HepG2 (cell line): Measurements from ENCODE around the gene SMARCA5. TPM values are rescaled to one million over a fixed set of nuclear protein-coding genes. Genes with fewer than 3 reads are reported as not detected.

Experiments
- CEBPB ChIP-seq: IDR thresholded peaks from 2 replicates; pipeline ENCODE4 v1.6.1; 2011; ENCODE audit warnings: low read depth, low read length, improper control_type of control experiment, borderline replicate concordance
- CERS6 ChIP-seq: sonication (generic); formaldehyde crosslinking; IDR thresholded peaks from 2 replicates; pipeline ENCODE4 v1.5.0; 2020; ENCODE audit warnings: missing genetic modification reagents
- CREM ChIP-seq, 2 experiments: sonication (generic) in 1 of 2; formaldehyde crosslinking in 1 of 2; IDR thresholded peaks; 2 replicates each; pipeline versions ENCODE4 v1.4.0 to v1.6.1; 2016 to 2020; ENCODE audit warnings: antibody characterized with exemption in 1 of 2, mild to moderate bottlenecking in 1 of 2, missing genetic modification reagents in 1 of 2
- ELK4 ChIP-seq: sonication (generic); formaldehyde crosslinking; IDR thresholded peaks from 2 replicates; pipeline ENCODE4 v1.9.0; 2021; ENCODE audit warnings: missing genetic modification reagents, borderline replicate concordance
- GABPB1 ChIP-seq: IDR thresholded peaks from 2 replicates; pipeline ENCODE4 v1.6.1; 2016; ENCODE audit warnings: mild to moderate bottlenecking, missing genetic modification reagents, moderate library complexity, missing compliant biosample characterization
- GFI1 ChIP-seq: sonication (generic); formaldehyde crosslinking; IDR thresholded peaks from 2 replicates; pipeline ENCODE4 v1.5.0; 2020; ENCODE audit warnings: missing genetic modification reagents, mild to moderate bottlenecking, borderline replicate concordance
- KLF13 ChIP-seq: sonication (generic); formaldehyde crosslinking; IDR thresholded peaks from 2 replicates; pipeline ENCODE4 v1.4.0; 2020; ENCODE audit warnings: mild to moderate bottlenecking, missing genetic modification reagents
- NR2F2 ChIP-seq: IDR thresholded peaks from 2 replicates; pipeline ENCODE4 v1.6.1; 2012; ENCODE audit warnings: low read depth, inconsistent platforms, borderline replicate concordance
- SIN3B ChIP-seq: fragments of 150-350 bp; IDR thresholded peaks from 2 replicates; pipeline ENCODE4 v1.6.1; 2014; ENCODE audit warnings: low read length
- SIX4 ChIP-seq: sonication (generic); formaldehyde crosslinking; IDR thresholded peaks from 2 replicates; pipeline ENCODE4 v1.4.0; 2020; ENCODE audit warnings: missing genetic modification reagents
- SMC3 ChIP-seq: IDR thresholded peaks from 2 replicates; pipeline ENCODE4 v1.6.1; 2011; ENCODE audit warnings: low read length, improper control_type of control experiment
- TGIF2 ChIP-seq: IDR thresholded peaks from 2 replicates; pipeline ENCODE4 v1.6.1; 2016; ENCODE audit warnings: control low read depth, missing compliant biosample characterization
- TP53 ChIP-seq: sonication (generic); formaldehyde crosslinking; conservative IDR thresholded peaks from 2 replicates; pipeline ENCODE4 v1.4.0; 2020; ENCODE audit warnings: missing genetic modification reagents
- ZBTB44 ChIP-seq: sonication (generic); formaldehyde crosslinking; IDR thresholded peaks from 2 replicates; pipeline ENCODE4 v1.4.0; 2020; ENCODE audit warnings: missing genetic modification reagents
- ZGPAT ChIP-seq: IDR thresholded peaks from 2 replicates; pipeline ENCODE4 v1.6.1; 2016; ENCODE audit warnings: mild to moderate bottlenecking
- ZNF460 ChIP-seq: sonication (generic); formaldehyde crosslinking; IDR thresholded peaks from 2 replicates; pipeline ENCODE4 v1.5.1; 2020; ENCODE audit warnings: missing genetic modification reagents, mild to moderate bottlenecking, borderline replicate concordance
- ZNF510 ChIP-seq: sonication (generic); formaldehyde crosslinking; IDR thresholded peaks from 2 replicates; pipeline ENCODE4 v1.4.0; 2020; ENCODE audit warnings: low read depth, mild to moderate bottlenecking, missing genetic modification reagents
- ZNF549 ChIP-seq: sonication (generic); formaldehyde crosslinking; IDR thresholded peaks from 2 replicates; pipeline ENCODE4 v1.5.0; 2020; ENCODE audit warnings: missing genetic modification reagents
- ZNF772 ChIP-seq: sonication (generic); formaldehyde crosslinking; IDR thresholded peaks from 2 replicates; pipeline ENCODE4 v1.5.0; 2020; ENCODE audit warnings: mild to moderate bottlenecking, missing genetic modification reagents
- ZNF878 ChIP-seq: sonication (generic); formaldehyde crosslinking; IDR thresholded peaks from 2 replicates; pipeline ENCODE4 v1.8.1; 2023; ENCODE audit warnings: mild to moderate bottlenecking, missing genetic modification reagents, moderate library complexity
- polyA plus RNA-seq, 8 experiments: library from polyadenylated mRNA; depleted of rRNA in 3 of 8; stranded (reverse) in 7 of 8; unstranded in 1 of 8; fragments of >200 nt; fragmentation: Illumina TruSeq in 4 of 8; extraction: Trizol in 4 of 8; gene quantifications; 2 replicates each; pipeline versions ENCODE4 v1.2.1 to v1.2.3, GENCODE V29; 2011 to 2016; ENCODE audit warnings: low read depth in 4 of 8, missing spikeins in 1 of 8, mixed read lengths in 1 of 8; ENCODE audit not compliant: insufficient read depth in 1 of 8
- total RNA-seq, 5 experiments: library from RNA; depleted of rRNA; stranded (reverse); fragments of >200 nt; fragmentation: Illumina TruSeq; extraction: Trizol; gene quantifications; 2 replicates each; pipeline ENCODE4 v1.2.3, GENCODE V29; 2016; ENCODE audit warnings: low read depth in 1 of 5

SMARCA5 gene
- total and polyA plus RNA-seq, 2 of the 13 experiments (the other 11 are each of a cell fraction or from before 2014, with no cell fraction given), result 7.0 to 37.5 TPM

- TF ChIP-seq GABPB1 (CRISPR knock-in tag), result peak; percentile 82; the same call in 1 of the 2 replicates
- peak; percentile 77; the same call in 1 of the 2 replicates for TF ChIP-seq ZNF772 (CRISPR knock-in tag)
- no peak for TF ChIP-seq SMC3
- TF ChIP-seq GFI1 (CRISPR knock-in tag), result peak; percentile 72; the same call in 1 of the 2 replicates
- peak; percentile 25; the same call in 1 of the 2 replicates for TF ChIP-seq ZNF460 (CRISPR knock-in tag)
- no peak for TF ChIP-seq KLF13
- TF ChIP-seq ELK4 (CRISPR knock-in tag), result no peak
- TF ChIP-seq CEBPB, result peak; percentile 34; the same call in 1 of the 2 replicates
- TF ChIP-seq ZBTB44, result peak; percentile 69; the same call in 1 of the 2 replicates
- peak; percentile 66; the same call in 1 of the 2 replicates for TF ChIP-seq NR2F2
- peak; percentile 76 for TF ChIP-seq CREM (IDR thresholded peaks at IDR 0.05)
- TF ChIP-seq CREM (CRISPR knock-in tag; IDR thresholded peaks at IDR 0.05), result no peak
- no peak for TF ChIP-seq TP53 (CRISPR knock-in tag)
- no peak for TF ChIP-seq SIX4 (CRISPR knock-in tag)
- TF ChIP-seq ZNF549 (CRISPR knock-in tag), result no peak
- TF ChIP-seq CERS6 (CRISPR knock-in tag), result no peak
- no peak; the same call in 1 of the 2 replicates for TF ChIP-seq TGIF2
- TF ChIP-seq ZNF878 (CRISPR knock-in tag), result 0 out of 2 replicates have a peak, but pooled peaks have one; percentile 58
- TF ChIP-seq ZGPAT, result peak; percentile 54
- TF ChIP-seq ZNF510 (CRISPR knock-in tag), result no peak
- 0 out of 2 replicates have a peak, but pooled peaks have one; percentile 15 for TF ChIP-seq SIN3B
These were observed at the start of gene SMARCA5 (continued) for GRCh38 chr4:143513314-143514168.
